Anterior cingulate cortex (tissue), 58 donors: Measurements from ENCODE around the gene BPIFB4.
A peak's percentile ranks its signal among the peaks of the same experiment; 100 is the strongest.
"Not testable (repeated sequence)": the region's sequence is repeated elsewhere in the genome, so short reads cannot be mapped to it uniquely, and the experiment has no call there.

ENCODE experiments used
- DNase-seq, 58 donors: peaks; one replicate each; lab custom pipeline; 2025; lab: John Stamatoyannopoulos, UW

The BPIFB4 gene

DNA sequence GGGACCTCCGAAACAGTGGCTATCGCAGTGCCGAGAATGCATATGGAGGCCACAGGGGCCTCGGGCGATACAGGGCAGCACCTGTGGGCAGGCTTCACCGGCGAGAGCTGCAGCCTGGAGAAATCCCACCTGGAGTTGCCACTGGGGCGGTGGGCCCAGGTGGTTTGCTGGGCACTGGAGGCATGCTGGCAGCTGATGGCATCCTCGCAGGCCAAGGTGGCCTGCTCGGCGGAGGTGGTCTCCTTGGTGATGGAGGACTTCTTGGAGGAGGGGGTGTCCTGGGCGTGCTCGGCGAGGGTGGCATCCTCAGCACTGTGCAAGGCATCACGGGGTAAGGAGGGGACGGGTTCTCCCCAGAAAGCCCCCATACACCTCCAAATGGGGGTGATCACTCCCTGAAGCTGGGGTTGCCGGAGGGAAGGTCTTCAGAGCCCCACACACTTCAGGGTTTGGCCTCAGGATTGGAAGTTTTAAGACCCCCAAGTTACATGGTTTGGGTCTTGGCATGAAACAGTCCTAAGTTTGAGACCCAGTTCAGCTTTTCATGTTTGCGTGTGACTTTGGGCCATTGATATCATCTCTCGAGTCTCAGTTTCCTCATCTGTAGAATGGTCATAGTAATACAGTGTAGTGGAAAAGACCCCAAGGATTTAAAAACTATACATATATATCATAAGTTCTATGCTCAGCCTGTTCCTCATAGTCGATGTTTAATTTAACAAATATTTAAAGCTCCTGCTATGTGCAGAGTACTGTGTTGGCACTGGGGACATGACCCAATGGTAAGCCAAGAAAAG is 4.3 kb downstream of the BPIFB4 start:
- no peak for DNase-seq

DNA sequence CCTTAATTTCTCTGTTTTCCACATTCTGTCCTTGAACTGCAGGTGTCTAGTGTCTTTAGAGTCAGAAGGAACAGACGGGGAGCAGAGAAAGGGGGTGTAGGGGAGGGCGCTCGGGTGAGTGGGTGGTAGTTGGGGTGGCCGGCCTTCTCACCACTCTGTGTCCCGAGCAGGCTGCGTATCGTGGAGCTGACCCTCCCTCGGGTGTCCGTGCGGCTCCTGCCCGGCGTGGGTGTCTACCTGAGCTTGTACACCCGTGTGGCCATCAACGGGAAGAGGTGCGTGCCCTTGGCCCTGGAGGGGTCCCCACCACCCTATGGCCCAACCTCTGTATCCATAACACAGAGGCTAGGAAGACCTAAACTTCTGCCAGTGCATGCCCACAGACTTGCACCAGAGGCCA is 5.3 kb downstream of the BPIFB4 start:
- DNase-seq, result no peak

DNA sequence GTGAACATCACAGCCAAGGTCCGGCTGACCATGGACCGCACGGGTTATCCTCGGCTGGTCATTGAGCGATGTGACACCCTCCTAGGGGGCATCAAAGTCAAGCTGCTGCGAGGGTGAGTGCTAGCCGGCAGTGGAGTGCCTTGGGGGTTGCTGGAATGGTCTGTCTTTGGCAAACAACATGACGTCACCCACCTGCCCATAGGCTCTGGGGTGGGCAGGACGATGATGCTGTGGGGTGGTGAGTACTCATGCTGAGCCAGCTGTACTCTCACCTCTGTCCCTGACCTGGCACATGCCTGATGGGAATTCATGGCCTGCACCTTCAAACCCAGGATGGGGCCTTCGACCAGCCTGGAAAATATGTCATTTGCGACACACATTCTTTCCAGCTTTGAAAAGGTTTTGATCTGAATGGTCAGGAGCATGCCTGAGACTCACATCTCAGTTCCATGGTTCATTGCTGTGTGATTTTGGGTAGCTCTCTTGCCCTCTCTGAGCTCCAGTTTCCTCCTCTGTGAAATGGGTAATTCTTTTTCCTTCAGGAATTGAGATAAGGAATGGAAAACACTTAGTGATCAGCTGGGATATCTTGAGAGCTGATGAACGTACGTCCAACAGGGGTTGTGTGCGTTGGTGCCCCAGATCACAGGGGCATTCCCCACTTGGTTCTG is 6.7 kb downstream of the BPIFB4 start:
- DNase-seq, result no peak

DNA sequence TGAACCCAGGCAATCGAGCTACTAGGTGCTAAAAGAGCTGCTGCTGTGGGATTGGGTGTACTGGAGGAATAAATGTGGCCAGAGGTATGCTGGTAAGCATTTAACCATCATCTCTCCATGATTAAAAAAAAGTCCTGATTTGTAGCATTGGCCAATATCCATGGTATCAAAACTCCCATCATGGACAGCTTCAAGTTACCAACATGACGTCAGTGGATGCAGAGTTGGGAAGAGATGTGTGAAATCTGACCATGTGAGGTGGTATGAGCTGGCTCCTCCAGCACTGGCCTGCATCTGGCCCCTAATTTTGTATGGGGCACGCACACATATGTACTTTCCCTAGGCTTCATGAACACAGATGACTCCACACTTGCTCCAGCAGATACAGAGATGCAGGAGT is 11.7 kb downstream of the BPIFB4 start:
- no peak for DNase-seq

DNA sequence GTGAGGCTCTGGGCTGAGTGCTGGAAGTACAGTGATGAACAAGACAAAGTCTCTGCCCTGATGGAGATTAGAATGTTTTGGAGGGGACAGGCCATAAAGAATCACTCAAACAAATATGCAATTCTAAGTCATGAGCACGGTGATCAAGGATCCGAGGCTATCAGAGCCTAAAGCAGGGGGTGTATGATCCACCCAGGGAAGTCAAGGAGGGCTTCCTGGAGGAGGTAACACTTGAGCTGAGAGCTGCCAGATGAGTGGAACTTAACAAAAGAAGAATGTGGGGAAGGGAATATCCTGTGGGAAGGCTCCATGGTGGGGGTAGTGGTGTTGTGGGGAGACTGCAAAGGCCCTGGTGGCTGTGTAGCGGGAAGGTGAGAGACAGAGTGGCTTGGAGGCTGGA is 12.2 kb downstream of the BPIFB4 start:
- no peak for DNase-seq

DNA sequence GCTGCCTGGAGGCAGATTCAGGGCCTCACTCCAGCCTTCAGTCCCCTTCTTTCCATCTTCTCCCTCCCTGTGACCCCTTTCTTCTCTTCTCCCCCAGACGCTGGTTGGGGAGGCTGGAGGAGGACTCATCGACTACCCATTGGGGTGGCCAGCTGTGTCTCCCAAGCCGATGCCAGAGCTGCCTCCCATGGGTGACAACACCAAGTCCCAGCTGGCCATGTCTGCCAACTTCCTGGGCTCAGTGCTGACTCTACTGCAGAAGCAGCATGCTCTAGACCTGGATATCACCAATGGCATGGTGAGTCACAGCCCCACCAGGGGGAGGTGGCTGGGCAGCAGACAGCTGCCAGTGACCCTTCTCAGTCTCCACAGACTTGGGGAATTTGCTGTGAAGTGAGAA is 12.9 kb downstream of the BPIFB4 start:
- no peak for DNase-seq

DNA sequence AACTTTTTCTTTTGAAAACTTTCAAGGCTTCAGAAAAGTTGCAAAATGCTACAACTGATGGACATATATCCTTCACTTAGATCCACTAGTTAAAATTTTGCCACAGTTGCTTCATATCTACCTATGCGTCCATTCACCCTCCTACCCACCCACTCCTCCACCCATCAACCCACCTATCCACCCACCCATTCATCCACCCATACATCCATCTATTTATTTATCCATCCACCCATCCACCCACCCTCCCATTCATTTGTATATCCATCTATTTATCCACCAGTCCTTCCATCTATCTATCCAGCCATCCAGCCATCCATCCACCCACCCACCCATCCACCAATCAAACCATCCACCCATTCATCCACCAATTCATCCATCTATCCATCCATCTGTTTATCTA is 13.6 kb downstream of the BPIFB4 start:
- DNase-seq, result no peak

DNA sequence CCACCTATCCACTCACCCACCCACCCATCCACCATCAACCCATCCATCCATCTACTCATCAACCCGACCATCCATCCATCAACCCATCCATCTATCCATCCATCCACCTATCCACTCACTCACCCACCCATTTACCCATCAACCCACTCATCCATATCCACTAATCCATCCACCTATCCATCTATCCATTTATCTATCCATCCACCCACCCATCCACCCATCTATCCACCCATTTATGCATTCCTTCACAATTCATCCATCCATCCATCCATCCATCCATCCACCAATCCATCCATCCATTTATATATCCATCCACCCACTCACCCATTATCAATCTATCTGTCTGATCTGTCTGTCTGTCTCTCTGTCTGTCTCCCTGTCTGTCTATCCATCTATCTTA is 14.1 kb downstream of the BPIFB4 start:
- DNase-seq, result no peak

DNA sequence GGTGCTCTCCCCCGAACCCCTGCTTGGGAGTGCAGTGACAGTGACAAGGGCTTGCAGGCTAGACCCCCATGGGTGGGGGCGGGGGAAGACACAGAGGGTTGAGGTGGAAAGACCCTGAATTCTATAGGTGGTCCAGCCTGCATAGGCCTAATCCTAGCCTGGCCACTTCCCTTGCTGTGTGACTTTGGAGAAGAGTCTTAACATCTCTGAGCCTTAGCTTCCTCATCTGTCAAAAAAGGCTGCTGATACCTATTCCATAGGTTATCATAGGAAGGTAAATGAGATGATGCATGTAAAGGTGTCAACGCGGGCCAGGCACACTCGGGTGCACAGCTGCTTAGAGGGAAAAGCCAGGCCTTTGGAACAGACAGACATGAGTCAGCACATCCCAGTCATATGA is 15.8 kb downstream of the BPIFB4 start:
- DNase-seq, result no peak

DNA sequence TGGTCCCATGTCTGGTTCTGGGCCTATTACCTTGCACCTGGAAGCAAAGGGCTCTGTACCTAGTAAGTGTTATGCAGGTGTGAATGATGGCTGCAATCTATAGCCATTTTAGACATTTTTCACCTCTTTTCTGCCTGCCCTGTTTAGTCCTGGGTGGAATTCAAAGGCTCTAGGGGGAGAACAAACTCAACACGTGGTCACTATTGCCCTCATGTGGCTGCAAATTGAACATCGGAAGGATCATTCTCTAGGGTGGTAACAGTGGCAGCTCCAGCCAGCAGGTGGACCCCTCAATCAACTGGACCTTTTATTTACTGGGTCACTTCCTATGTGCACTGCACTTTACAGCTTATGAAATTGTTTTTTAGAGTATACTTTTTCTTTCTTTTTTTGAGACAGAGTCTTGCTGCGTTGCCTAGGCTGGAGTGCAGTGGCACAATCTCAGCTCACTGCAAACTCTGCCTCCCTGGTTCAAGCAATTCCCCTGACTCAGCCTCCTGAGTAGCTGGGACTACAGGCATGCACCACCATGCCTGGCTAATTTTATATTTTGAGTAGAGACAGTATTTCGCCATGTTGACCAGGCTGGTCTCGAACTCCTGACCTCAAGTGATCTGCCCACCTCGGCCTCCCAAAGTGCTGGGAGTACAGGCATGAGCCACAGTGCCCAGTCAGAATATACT is 16.6 kb downstream of the BPIFB4 start:
- peak in 53 of 58 donors; percentile 4 to 74 (median 46) for DNase-seq

DNA sequence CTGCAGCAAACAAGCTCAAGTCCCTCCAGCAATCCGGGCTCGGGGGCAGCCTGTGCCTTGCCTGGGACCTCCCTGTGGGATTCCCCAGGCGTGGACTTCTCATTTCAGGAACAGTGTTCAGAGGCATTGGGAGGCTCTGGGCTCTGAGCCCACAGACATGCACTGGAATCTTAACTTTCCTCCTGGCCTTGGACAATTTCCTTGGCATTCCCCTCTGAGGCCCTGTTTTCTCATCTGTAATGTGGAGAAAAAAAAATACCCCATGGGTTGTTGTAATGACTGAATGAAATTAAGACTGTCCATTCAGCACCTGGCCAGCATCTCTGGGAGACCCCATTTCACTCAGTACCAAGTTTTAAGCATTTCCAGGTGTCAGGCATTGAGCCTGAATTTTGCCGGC is 17.6 kb downstream of the BPIFB4 start:
- DNase-seq, result peak in 14 of 58 donors; percentile 4 to 34 (median 8)

DNA sequence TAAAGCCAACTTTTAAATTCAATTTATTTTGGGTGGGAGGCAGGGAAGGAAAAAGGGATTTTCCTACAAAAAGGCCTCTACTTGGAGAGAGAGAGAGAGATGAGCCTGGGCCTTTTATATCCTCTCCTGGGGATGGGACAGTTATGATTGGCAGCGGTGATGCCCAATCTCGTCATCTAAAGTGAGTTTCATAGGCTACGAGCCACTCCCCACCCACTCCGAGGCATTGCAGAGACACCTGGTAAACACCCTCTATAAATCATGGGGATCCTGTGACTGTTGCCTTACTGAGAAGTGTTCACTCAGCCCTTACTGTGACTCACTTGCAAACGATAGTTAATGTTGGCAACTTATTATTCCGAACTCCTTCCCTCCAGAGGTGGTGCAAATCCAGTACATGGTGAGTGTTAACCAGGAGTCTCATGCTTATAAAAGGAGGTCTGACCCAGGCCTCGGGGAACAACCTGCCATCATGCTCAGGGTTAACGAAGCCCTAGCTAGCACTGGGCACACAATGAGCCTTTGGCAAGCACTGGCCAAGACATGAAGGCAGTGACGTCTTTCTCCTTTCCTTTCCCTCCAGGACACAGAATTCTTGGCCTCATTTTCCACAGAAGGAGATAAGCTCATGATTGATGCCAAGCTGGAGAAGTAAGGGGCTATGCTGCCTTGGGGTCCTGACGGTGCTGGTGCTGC is 20.5 kb downstream of the BPIFB4 start:
- DNase-seq, result no peak

DNA sequence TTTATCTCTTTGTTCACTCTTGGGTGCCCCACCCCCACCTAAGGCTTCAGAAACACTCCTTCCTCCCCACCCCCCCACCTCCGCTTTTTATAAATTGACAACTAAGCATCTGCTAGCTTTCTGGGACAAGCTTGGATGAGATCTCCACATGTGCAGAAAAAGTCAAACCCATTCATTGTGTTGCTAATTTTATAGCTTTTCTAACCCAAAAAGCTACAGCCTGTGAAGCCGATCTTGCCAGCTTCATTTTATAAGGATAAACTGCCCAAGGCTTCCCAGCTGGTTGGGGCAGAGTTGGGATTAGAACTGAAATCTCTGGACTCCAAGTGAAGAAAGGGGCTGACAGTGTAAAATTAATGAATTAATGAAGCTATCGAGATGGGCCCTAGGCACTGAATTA is 24.1 kb downstream of the BPIFB4 start:
- peak in 2 of 58 donors; percentile 2 to 6 for DNase-seq

DNA sequence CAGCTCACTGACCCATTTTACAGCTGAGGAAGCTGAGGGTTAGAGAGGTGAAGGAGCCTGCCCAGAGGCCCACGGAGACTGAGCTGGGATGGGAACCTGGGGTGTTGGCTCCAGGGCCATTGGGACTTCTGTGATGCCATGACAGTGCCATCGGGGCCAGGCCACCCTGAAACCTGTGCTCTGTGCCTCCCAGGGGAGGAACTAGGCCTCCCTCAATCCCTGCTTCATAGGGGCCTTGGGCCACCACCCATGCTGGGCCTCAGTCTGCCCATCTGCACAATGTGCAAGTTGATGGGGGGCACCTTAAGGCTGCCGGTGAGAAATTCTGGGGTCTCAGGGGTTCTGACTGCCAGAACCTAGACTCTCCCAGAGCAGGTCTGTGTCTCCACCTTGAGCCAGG is 24.9 kb downstream of the BPIFB4 start:
- no peak for DNase-seq

DNA sequence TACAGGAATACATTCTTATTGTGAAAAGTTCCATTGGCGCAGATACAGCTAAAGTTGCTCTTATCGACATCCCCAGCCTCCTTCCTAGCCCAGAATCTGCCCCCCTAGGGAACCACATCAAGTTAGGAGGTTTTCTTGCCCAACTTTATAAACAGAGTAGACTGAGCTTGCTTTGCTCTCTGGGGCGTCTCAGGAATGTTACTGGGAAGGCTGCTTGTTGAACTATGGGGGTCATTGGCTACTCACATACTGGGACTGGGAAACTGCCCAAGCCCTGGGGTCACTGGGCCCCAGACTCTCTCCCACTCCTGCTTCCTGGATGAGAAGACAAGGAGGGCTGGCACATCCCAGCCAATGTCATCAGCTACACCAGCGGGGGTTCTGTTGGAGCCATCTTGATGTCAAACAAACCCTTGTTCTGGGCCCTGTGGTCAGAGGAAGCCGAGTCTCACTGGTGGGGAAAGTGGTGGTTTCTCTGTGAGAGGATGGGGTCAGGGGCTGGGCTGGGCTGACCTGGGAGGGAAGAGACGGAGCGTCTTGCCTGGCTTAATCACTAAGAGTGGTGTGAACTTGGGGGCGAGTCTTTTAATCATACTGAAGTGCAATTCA is 26.0 kb downstream of the BPIFB4 start:
- DNase-seq, result no peak

DNA sequence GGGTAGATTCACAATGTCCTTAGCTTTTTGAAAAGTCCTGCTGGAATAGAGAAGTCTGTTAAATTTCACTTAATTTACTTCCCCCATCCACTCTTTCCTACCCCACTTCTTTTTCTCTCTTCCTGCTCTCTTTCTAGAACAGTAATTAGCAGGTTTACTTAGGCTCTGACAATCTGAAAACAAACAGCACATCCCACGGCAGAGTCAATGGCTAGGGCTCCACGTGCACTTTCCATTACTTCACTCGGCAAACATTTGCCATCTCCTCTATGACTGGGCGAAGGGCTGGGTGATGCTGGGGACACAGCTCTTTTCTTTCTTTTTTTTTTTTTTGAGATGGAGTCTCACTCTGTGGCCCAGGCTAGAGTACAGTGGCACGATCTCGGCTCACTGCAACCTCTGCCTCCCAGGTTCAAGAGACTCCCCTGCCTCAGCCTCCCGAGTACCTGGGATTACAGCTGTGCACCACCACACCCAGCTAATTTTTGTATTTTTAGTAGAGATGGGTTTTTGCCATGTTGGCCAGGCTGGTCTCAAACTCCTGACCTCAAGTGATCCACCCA is 26.7 kb downstream of the BPIFB4 start:
- DNase-seq, result not testable (repeated sequence)

DNA sequence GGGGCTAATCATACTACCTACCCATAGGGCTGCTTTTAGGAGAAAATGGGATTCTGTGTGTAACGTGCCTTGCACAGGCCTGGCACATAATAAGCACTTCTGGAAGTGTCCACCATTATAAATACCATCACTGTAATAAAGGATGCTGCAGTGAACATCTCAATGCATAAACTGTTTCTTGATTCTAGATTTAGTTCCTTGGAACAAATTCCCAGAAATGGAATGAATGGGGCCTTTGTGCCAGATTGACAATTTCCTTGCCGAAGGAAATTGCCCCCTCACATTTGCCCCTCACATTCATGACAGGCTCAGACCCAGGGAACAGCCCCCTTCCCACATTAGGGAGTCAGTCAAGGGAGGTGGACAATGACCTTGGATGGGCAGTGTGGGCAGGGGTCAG is 29.2 kb downstream of the BPIFB4 start:
- no peak for DNase-seq

DNA sequence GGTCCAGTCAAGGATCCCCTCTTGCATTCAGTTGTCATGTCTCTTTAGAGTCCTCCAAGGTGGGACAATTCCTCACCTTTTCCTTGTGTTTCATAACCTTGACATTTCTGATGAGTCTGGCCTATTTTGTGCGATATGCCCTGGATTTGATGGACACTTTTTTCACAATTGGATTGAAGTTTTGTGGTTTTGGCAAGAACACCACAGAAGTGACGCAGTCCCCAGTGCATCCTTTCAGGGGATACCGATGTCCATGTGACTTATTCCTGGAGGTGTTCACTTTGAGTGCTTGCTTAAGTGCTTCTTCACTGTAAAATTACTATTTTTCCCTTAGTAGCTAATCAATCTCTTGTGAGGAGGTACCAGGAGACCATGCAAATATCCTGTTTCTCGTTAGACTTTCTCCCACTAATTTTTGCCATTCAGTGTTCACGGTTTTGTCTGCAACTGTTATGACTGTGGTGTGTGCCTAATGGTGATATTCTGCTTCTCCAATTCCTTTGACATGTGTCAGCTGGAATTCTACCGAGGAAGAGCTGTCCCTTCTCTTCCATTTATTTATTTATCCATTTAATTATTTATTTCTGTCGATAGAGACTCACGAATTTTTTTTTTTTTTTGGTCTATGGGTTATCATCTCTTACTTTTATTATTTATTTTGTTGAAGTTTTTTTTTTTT is 30.8 kb downstream of the BPIFB4 start:
- DNase-seq, result no peak

DNA sequence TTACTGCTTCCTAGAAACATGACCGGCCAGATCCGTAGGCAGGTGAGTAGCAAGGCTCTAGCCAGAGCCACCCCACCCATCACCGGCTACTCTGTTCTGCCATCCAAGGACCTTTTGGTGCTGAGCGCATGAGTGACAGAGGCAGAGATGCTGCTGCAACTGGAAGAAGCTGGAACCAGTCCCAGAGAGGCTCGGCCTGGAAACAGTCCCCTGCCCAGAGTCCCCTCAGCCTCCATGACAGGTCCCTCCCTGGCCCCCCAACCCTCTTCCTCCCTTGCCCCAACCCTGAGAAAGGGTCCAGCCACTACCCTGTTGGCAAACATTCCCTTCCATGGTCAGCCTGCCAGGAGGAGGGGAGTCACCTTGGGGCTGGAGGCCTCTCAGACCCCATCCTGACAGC is 31.9 kb downstream of the BPIFB4 start:
- no peak for DNase-seq
